Measurements from ENCODE around the gene CRYBG2. TPM values are rescaled to one million over a fixed set of nuclear protein-coding genes. Genes with fewer than 3 reads are reported as not detected.
A peak's percentile ranks its signal among the peaks of the same experiment; 100 is the strongest.
"Not testable (repeated sequence)": the region's sequence is repeated elsewhere in the genome, so short reads cannot be mapped to it uniquely, and the experiment has no call there.

The CRYBG2 gene
- total RNA-seq, 1 donor from 2014 or later: 2.1 TPM

DNA sequence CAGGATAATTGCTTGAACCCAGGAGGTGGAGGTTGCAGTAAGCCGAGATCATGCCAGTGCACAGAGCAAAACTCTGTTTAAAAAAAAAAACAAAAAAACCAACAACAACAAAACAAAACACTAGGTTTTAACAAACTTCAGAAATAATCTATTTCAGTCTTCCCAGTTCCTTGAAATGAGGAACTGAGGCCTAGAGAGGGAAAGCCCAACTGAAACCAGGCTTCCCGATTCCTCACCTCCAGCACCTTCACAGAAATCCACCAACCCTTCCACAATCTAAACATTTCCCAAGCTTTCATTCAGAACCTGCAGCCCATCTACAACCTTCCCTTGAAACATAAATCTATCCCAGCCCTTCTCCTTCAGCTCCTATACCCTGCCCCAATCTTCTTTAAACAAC is 36.8 kb downstream of the CRYBG2 start:
- peak overlapping the region; percentile 58 for H3K4me3 ChIP-seq

DNA sequence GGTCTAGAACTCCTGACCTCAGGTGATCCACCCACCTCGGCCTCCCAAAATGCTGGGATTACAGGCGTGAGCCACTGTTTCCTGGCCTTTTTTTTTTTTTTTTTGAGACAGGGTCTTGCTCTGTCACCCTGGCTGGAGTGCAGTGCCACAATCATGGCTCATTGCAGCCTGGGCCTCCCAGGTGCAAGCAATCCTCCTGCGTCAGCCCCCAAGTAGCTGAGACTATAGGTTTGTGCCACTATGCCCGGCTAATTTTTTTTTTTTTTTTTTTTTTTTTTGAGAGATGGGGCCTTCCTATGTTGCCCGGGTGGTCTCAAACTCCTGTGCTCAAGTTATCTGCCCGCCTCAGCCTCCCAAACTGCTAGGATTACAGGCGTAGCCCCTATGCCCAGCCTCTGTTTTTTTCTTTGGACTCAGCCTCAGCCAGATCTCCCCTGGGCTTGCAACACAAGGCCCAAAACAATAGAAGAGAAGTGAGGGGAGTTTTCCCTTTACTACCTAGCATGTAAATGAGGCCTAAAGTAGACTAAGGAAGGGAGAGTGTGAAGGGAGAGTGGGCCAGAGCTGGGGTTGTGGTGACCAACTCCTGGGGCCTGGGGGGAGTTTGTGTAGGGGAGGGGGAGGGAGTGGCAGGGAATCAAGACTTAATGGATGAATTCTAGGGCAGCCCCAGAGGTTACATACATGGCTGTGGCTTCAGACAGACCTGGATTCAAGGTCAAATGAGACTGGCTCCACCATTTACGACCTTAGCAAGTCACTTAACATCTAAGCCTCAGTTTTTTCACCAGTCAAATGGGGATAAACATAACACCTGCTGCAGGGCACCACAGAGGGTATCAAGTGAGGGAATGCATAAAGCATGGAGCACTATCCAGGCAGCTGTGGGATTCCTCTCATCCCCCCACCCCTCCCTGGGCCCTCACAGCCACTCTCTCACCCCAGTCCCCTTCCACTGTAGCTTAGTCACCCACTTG is 37.8 kb downstream of the CRYBG2 start:
- intact Hi-C loops (cut with DNase I): no loop called here
- ATAC-seq: no peak
- H3K27ac ChIP-seq: peak overlapping the region; percentile 36

More for the DNA sequence above, 36.8 kb downstream of the CRYBG2 start:
- Histone ChIP-seq H3K36me3 (peaks cover 8% of the 10 kb centered on the region), H3K9me3 (no peaks in the 10 kb centered on the region), H3K27ac (peak overlapping the region; percentile 71), H3K4me1 (peaks cover 41% of the 10 kb centered on the region), H3K27me3 (ENCODE audit: low read depth) (no peaks in the 10 kb centered on the region)
- no peak for ATAC-seq
- no peak for TF ChIP-seq CTCF (IDR thresholded peaks at IDR 0.05)
- intact Hi-C loops (cut with DNase I): no loop called here
- no peak for DNase-seq

DNA sequence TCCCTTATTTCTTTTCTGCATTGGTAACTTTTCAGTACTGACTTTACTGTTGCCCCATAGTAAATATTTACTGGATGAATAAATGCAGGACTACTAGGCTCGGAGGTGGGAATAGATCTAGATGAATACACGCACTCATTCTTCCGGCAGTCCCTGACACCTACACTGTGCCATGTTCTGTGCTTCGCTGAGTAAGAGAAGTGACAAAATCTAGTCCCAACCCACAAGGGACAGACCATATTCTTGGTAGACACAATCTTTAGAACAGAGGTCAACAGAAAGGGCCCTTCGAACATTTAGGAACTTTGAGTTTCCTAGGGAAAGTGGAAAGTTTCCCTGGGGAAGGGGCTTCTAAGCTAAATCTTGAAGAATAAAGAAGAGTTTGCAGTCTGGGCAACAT is 39.4 kb downstream of the CRYBG2 start:
- no peak for TF ChIP-seq CTCF (IDR thresholded peaks at IDR 0.05)
- DNase-seq: no peak
- H3K9me3 ChIP-seq: no peaks in the 10 kb centered on the region
- ATAC-seq: peak in 1 of 2 donors; percentile 28
- no peaks in the 10 kb centered on the region for H3K27me3 ChIP-seq (ENCODE audit: low read depth)
- H3K27ac ChIP-seq: peak overlapping the region; percentile 36
- peaks cover 29% of the 10 kb centered on the region for H3K4me1 ChIP-seq
- intact Hi-C loops (cut with DNase I): no loop called here
- no peaks in the 10 kb centered on the region for H3K36me3 ChIP-seq
- no peak overlapping the region for H3K4me3 ChIP-seq

More for the DNA sequence above, 37.8 kb downstream of the CRYBG2 start:
- Histone ChIP-seq H3K4me1 (peaks cover 36% of the 10 kb centered on the region), H3K36me3 (peaks cover 8% of the 10 kb centered on the region), H3K27me3 (ENCODE audit: low read depth) (no peaks in the 10 kb centered on the region), H3K4me3 (no peak overlapping the region), H3K9me3 (no peaks in the 10 kb centered on the region)
- no peak for TF ChIP-seq CTCF (IDR thresholded peaks at IDR 0.05)
- no peak for DNase-seq

- H3K9me3 ChIP-seq; H3K27me3 ChIP-seq (ENCODE audit: low read depth); H3K4me3 ChIP-seq; H3K36me3 ChIP-seq; ATAC-seq; DNase-seq; intact Hi-C loops (cut with DNase I): not testable (repeated sequence)
- peak overlapping the region; percentile 65 for H3K27ac ChIP-seq
- H3K4me1 ChIP-seq: peaks cover 26% of the 10 kb centered on the region
Observed at GRCh38 chr1:26307966-26308899, 45.7 kb downstream of the CRYBG2 start.

GRCh38 chr1:26307363-26307781 is 46.6 kb downstream of the CRYBG2 start:
- no peaks in the 10 kb centered on the region for H3K36me3 ChIP-seq
- no peaks in the 10 kb centered on the region for H3K27me3 ChIP-seq (ENCODE audit: low read depth)
- DNase-seq (no peak), ATAC-seq (no peak)
- intact Hi-C loops (cut with DNase I): no loop called here
- peaks cover 26% of the 10 kb centered on the region for H3K4me1 ChIP-seq
- H3K4me3 ChIP-seq: no peak overlapping the region
- no peak for TF ChIP-seq CTCF (IDR thresholded peaks at IDR 0.05)
- H3K9me3 ChIP-seq: no peaks in the 10 kb centered on the region
- no peak overlapping the region for H3K27ac ChIP-seq
